Activated CD8-positive, alpha-beta memory T cell treated with anti-CD3 and anti-CD28 coated beads for 1 hour (primary cell): ENCODE data around the gene ZNF343.
"Not testable (repeated sequence)": the region's sequence is repeated elsewhere in the genome, so short reads cannot be mapped to it uniquely, and the experiment has no call there.

Experiments
- DNase-seq, 2 donors: peaks; one replicate each; pipeline ENCODE4 v3.0.0-alpha.2; 2020; ENCODE audit warnings: low read depth in 1 of 2; ENCODE audit errors: extremely low read depth in 1 of 2

The ZNF343 gene

DNA sequence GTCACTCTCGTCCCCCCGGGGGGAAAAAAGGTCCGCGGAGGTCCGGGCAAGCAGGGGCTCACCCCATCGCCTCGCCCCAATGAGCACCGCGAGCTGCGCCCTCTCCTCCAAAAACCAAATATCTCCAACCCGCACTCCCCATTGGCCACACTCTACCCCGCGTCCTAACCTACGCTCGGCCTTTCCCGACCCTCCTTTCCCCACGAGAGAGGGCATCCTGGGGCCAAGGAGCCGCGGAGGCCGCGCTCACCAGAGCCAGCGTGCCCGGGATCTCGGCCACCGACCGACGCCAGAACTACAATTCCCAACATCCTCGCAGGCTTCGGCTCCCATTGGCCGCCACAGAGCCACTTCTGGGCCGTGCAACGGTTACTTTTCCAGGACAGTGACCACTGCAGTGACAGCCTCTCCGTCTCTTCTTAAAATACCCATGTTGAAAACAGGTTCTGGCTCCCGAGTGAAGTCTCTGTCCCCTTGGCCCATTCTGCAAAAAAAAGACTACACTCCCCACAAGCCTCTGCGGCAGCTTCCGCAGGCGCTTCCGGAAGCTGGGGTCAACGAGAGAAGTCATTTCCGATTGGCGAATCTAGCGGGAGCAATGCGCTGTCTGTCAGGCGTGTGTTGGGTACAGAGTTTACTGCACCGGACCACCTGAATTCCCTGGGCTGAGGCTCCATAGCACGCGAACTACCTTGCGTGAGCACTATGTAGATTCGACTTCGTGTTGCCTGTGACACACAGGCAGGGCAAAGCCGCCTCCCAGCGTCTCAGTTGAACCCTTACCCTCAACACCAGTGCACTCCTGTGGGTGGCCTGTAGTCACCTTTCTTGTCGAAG lies at the start of gene ZNF343:
Gene ZNF343 (minus strand): TSS at position 285 of the 837 bp plus-strand sequence. CDS start 15,020 bp downstream, outside the sequence.
- DNase-seq, result peak; percentile 42 to 60

DNA sequence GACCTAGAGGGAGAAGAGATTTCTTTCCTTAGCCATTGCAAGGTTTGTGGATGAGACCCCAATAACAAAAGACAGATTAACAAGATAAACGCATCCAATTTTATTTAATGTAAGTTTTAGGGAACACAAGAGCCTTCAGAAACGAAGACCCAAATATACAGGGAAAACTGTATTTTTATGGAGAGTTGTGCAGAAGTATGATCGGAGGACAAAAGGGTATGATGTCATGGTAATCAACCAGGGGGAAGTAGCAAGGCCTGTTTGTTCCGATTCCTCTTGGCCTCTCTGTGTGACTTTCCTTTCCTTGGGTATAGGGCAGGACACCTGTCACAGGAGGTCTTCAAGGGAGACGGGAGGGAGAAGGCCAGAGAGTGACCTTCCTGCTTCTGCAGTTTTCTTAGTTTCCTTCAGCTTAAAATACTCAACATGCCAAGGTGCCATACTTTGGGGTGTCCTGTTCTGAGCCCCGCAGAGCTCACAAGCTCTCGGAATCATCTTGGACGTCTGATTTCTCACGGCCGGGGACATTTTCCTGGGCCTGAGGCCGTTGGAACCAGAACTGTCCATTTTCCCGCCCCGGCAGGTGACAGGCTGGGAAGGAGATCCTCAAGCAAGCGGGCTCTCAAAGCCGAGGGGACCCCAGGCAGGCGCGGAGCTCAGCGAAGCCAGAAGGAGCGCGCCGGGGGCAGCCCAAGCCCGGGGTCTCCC lies 49.3 kb upstream of the ZNF343 start:
- no peak for DNase-seq

DNA sequence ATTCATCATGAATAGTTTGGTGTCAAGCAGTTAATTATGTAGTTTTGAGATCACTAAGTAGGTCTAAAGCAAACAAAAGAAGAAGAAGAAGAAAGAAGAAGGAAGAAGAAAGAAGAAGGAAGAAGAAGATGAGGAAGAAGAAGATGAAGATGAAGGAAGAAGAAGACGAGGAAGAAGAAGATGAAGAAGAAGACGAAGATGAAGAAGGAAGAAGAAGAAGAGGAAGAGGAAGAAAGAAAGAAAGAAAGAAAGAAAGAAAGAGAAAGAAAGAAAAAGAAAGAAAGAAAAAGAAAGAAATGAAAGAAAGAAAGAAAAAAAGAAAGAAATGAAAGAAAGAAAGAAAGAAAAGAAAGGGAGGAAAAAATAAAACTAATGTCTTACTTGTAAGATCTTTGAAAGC lies 36.9 kb upstream of the ZNF343 start:
- no peak for DNase-seq

DNA sequence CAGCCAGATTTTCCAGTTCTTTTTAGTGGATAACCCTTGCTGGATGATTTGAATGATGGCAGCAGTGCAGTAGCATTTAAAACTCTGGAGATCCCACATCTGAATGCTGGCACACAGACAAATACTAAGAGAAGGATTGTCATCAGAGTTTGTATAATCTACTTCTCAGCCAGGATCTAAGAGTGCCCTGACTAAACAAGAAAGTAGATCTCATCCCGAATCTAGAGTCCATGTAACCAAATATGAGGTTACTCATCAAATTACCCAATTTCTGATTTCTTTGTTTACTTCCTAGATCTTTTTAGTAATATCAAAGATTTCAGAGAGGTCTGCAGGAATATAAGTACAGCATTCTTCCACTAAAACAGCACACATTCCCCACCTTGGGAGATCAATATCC lies 35.5 kb upstream of the ZNF343 start:
- no peak for DNase-seq

DNA sequence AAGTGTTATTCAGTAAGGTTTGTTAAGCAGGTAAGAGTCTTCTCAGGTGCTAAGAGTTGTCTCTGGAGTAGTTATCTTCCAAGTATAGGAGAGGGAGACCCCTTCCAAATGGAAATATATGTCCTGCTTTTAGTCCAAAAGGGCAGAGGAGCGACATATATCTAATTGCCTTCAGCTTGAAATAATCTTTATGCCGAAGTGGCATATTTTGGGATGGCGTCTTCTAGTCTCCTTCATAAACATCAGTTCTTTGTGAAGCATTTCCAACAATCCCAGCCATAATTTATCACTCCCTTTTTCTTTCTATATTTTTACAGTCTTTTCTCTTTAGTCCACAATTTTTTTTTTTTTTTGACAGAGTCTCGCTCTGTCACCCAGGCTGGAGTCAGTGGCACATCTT lies 33.6 kb upstream of the ZNF343 start:
- no peak for DNase-seq

DNA sequence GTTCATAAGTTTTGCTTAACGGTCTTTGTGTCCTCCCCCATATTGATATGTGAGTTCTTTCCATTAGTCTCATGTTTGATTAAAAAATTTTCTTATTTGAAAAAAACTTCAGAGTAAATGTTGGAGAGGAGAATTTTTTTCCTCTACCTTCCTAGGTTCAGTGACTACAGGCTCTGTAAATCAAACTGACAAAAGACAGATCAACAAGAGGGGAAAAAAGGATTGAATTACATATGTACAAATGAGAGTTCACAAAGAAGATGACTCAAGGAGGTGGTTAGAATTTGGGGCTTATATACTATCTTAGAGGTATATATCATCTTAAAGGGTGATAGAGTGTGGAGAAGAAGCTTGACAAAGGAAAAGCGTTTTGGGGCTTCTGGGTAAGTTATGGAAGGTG lies 33.2 kb upstream of the ZNF343 start:
- DNase-seq, result no peak

DNA sequence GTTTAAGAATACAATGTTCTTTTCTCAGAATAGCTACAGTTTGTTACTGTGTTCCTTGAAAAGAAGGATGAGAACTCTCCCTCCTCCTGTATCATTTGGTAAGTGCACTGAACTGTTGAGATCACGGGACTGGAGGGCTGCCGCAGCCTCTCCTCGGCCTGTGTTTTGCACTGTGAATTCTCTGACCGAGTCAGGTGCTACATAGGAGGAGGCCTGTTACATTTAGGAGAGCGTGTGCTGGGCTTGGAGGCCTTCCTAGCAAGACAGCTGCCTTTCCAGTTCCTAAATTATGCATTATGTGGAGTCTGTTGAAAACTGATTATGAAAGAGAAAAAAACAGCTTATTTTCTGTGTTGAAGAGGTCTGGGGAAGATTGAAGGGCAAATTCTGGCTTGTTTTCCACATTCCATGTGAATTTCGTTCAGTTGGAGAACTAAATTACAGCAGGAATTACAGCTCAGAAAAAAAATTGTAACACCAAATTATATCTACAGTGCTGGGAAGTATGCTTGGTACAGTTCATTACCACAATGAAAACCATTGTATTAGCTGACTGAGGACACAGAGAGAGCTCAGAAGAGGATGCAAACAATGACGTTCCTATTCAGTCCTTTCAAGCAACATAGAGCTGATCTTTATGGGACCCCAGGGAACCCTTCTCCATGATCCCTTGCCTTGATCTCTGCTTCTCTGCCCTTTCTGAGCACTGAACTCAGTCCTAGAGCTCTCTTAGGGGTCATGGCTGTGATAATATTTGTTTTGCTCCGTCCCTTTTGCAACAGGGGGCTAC lies 30.4 kb upstream of the ZNF343 start:
- no peak for DNase-seq

DNA sequence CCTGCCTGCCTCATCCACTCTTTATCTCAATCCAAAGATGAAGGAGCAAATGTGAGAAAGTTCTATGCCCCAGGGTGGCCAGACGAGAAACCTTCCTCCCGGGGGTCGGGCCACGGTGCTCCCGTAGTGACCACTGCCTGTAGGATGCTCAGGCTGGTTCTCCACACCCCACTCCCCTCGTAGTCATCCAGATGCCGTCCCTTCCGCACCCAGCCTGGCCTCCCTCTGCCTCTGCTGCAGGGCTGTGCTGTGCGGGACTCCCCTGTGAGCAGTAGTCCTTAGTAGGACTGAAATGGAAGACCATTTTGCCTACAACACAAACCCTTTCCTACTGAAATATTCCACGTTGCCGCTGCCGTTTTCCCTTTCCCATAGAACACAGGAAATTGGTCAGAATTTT lies 29.6 kb upstream of the ZNF343 start:
- no peak for DNase-seq

DNA sequence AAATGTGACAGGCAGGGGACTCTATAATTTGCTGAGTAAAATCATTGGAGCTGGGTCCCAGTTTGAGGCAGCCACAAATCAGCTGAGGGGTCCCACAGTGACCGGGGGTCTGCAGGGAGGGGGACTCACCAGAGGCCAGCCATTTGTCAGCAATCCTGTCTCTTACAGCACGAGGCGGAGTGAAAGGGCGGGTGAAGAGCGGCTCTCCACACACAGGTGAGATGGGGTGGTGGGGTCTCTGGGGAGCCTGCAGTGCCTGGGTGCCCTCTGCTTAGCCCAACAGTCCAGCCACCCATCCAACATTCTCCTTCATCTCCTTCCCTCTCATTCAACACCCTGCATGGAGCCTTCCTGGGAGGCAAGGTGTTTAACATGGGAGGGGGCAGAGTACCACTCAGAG lies 28.4 kb upstream of the ZNF343 start:
- no peak for DNase-seq

DNA sequence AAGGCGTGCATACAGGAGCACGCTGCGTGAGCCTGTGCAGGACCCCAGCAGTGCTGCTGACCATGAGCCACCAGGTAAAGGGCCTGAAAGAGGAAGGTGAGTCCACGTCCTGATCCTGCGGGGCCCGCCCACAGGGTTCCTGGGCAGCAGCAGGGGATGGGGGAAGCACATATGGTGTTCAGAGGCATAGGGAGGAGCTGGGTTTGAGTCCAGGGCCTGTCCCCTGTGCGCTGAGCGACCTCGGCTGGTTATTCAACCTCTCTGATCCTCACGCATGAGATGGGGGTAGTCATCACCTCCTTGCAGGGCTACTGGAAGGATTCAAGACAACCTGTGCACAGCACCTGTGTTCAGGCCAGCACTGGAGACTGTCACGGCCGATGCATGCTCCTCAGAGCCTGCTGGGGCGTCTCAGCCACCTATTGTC lies 27.9 kb upstream of the ZNF343 start, which contains the start of gene TMC2:
Gene TMC2 (plus strand): TSS at position 14 of the 427 bp plus-strand sequence. CDS start 49 bp downstream, at position 63.
- DNase-seq, result no peak

DNA sequence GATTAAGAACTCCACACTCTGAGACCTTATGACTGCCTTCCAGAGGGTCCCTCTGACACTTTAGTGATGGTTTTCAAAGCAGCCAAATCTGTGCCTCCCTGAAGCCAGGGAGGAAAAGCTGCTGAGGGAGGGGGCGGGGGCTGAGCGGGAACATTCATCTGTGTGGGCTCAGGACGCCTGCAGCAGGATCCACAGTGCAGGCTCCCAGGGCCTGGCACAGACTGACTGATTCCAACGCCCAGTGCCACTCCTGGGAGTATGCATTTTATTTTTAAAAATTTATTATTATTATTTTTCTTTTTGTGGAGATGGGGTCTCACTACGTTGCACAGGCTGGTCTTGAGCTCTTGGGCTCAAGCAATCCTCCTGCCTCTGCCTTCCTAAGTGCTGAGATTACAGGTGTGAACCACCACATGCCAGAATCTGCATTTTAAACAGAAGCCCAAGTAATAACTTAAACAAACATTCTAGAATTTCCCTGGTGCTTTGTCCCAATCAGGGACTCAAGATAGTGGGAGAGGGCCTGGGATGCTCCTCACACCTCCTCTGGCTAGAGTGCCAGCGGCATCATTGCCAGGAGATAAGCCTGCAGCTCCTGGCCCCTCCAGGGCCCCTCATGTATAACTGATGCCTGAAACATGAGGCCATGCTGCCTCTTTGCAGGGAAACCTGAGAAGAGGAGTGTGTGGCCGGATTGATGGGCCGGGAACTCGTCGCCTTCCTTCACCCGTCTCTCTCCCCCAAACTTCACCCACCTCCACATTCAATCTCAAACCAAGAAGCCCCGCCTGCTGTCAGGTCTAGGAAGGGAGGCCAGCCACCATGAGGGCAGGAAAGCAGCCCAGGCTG lies 27.2 kb upstream of the ZNF343 start:
- no peak for DNase-seq

DNA sequence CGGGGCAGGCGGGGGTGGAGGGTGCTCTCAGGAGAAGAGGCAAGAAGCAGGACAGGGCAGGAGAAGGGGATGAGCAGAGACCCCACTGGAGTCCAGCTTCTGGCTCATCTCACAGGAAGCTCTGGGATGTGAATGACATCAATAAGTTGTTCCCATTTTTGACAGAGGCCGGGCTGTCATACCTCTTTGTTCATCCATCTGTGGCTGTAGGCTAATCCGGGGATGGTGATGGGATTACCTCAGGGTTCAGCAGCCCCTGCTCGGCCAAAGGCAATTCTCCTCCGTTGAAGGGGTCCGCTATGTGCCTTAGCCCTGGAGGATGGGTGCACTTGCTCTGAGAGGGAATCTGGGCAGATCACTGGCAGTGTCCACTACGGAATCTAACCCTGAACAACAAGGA lies 24.4 kb upstream of the ZNF343 start:
- no peak for DNase-seq

DNA sequence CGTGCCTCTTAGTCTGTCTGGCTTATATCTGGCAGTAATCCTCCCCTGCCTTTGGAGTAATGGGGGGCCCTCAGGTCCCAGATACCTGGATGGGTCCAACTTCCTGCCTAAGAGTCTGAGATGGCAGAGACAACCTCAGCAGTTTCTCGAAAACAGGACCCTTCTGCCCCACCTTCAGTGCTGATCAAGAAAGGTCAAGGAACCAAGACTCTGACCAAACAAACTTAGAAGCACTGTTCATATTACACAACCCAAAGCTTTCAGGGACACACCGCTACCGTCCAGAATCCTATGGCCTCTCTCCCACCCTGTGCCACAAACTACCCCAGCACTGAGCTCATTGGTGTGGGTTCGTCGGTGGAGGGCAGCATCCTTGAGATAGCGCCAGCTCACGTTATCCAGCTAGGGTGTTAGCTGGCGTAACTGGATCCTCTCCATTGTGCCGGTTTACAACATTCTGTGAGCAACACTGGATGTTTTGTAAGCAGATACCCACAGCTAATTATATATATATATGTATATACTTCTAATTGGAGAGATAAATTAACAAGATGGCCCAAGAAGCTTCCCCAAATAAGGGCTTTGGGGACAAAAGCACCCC lies 20.1 kb upstream of the ZNF343 start:
- no peak for DNase-seq

DNA sequence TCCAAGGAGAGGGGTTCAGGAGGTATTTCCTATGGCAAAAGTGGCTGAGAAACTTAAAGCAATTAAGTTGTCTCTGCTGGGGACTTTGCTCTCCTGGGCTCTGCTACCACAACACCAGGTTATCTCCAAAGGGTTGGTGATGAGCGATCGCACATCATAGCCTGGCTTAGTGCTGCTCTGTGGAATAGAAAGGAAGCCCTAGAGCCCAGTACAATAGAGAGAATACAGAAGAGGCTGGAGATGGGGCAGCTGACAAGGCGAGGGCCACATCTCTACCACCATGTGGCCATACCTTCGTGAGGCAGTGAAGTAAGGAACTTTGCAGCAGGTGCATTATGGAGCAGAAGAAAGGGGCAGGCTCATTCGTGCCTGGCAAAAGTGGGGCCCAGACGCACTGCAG lies 19.0 kb upstream of the ZNF343 start:
- DNase-seq, result no peak

DNA sequence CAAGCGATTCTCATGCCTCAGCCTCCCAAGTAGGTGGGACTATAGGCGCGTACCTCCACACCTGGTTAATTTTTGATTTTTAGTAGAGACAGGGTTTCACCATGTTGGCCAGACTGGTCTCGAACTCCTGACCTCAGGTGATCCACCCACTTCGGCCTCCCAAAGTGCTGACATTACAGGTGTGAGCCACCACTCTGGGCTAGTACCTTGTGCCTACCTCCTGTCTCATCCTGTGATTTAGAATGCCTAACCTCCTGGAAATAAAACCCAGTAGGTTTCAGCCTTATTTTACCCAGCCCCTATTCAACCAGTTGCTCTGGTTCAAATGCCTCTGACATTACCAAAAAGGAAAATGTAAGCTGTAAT lies 17.5 kb upstream of the ZNF343 start:
- DNase-seq, result not testable (repeated sequence)

DNA sequence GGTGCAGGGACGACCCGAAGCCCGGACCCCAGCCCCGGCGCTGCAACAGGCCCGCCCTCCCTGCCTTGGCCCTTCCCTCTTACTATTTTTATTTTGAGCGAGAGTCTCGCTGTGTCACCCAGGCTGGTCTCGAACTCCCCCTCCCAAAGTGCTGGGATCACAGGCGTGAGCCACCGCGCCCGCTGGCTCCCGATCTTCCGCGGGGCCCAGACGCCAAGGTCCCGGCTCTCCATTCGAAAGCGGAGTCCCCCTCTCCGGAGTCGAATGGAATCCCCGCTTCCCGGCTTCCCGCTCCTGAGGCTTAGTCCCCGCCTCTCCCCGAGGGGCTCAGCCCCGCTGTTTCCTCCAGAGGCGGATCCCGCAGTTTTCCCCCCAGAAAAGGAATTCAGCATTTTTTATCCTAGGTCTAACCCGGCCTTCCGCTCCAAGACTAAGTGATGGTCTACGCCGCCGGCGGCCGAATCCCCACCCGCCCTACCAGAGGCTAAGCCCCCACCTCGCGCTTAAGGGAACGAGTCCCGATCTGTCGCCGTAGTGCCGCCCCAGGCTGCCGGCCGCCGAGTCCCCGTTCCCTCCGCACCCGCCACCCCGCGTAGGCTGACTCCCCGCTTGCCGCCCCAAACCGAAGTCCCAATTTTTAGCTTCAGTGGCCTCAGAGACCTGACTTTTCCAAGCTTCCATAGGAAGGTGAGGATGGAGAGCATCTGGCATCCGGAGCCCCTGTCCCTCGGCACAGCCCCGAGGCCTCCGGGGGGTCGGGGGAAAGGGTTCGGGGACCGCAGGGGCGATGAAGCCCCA lies 16.2 kb upstream of the ZNF343 start:
- no peak for DNase-seq

DNA sequence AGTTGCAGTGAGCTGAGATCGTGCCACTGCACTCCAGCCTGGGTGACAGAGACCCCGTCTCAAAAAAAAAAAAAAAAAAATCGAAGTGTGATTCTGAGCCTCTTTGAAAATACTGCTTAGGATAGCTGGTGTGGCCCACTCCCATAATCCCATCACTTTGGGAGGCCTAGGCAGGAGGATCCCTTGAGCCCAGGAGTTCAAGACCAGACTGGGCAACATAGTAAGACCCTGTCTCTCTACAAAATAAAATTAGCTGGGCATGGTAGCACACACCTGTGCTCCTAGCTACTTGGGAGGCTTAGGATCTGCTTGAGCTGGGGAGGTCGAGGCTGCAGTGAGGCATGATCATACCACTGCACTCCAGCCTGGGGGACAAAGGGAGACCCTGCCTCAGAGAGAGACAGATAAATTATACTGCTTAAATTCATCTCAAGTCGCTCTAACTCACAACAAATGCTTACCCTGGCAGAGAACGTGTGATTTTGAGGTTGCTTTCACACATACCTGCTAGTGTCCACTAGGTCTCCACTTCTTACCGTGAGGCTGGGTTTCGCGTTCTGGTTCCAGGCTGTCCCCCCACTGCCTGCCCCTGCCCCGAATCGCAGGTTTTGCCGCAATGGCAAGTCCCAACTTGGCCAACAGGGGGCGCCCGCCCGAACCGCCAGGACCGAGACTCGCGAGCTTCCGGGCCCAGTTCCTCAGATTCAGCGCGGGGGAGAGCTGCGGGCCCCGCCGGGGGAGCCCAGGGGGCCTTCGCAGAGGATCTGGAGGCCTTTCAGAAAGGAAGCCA lies 15.4 kb upstream of the ZNF343 start:
- peak; percentile 69 to 87 for DNase-seq

DNA sequence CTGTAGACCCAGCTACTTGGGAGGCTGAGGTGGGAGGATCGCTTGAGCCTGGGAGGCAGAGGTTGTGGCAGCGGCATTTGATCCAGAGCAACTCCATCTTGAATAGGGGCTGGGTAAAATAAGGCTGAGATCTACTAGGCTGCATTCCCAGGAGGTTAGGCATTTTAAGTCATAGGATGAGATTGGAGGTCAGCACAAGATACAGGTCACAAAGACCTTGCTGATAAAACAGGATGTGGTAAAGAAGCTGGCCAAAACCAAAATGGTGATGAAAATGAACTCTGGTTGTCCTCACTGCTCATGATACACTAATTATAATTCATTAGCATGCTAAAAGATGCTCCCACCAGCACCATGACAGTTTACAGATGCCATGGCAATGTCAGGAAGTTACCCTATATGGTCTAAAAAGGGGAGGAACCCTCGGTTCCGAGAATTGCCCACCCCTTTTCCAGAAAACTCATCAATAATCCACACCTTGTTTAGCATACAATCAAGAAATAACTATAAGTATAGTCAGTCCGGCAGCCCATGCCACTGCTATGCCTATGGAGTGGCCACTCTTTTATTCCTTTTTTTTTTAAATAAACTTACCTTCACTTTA lies 14.2 kb upstream of the ZNF343 start:
- DNase-seq, result not testable (repeated sequence)
